ENCODE results near the gene VGLL4. TPM values are rescaled to one million over a fixed set of nuclear protein-coding genes. Genes with fewer than 3 reads are reported as not detected.

VGLL4 gene
- total RNA-seq, 1 experiment from 2014 or later: 31.7 TPM

- intact Hi-C loops (cut with micrococcal nuclease): no loop called here
These were observed 84.5 kb downstream of the VGLL4 start for GRCh38 chr3:11558918-11559815.

DNA sequence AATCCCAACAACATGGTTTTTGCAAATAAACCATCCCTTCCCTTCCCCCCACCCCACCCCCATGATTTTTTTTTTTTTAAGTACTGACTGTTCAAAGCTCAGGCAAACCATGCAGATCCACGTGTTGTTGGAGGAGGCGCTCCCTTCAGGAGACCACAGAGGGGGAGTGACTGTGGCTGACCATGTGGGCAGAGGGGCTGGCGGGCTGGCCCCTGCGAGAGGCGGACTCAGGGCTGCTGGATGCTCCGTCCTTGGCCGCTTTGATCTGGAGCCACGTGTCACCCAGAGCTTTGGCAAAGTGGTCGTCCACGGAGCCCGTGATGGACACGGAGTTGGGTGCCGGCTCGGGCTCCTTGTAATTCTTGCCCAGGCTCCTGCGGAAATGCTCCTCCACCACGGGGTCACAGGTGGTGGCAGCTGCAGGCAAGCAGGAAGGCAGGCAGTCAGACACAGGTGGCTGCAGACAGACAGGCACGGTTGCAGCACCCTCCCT, 85.3 kb downstream of the VGLL4 start:
- no peak for DNase-seq (ENCODE audit: unreplicated experiment)
- POLR2A ChIA-PET: interaction anchor here (0.7 kb wide), 1 partner anchor 14 kb away, joined by 3 read pairs; no protein-coding TSS in a partner anchor
- H3K27me3 Mint-ChIP-seq (ENCODE audit: insufficient read depth, unreplicated experiment): no peaks in the 10 kb centered on the region
- intact Hi-C loops (cut with micrococcal nuclease): no loop called here
- TF ChIP-seq, protein P1, sequence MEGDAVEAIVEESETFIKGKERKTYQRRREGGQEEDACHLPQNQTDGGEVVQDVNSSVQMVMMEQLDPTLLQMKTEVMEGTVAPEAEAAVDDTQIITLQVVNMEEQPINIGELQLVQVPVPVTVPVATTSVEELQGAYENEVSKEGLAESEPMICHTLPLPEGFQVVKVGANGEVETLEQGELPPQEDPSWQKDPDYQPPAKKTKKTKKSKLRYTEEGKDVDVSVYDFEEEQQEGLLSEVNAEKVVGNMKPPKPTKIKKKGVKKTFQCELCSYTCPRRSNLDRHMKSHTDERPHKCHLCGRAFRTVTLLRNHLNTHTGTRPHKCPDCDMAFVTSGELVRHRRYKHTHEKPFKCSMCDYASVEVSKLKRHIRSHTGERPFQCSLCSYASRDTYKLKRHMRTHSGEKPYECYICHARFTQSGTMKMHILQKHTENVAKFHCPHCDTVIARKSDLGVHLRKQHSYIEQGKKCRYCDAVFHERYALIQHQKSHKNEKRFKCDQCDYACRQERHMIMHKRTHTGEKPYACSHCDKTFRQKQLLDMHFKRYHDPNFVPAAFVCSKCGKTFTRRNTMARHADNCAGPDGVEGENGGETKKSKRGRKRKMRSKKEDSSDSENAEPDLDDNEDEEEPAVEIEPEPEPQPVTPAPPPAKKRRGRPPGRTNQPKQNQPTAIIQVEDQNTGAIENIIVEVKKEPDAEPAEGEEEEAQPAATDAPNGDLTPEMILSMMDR (IDR thresholded peaks at IDR 0.05; ENCODE audit: unreplicated experiment): no peak
- BruUV-seq (replicated peaks): no TSS peak
- no peak overlapping the region for H3K4me3 Mint-ChIP-seq (ENCODE audit: unreplicated experiment)
- no peaks in the 10 kb centered on the region for H3K9me3 Mint-ChIP-seq (ENCODE audit: unreplicated experiment)
- peaks cover 10% of the 10 kb centered on the region for H3K4me1 Mint-ChIP-seq (ENCODE audit: insufficient read depth, unreplicated experiment)
- no peak overlapping the region for H3K27ac Mint-ChIP-seq (ENCODE audit: low read depth, unreplicated experiment)
- CTCF ChIA-PET: interaction anchor here (0.6 to 0.8 kb wide), 2 partner anchors 93 to 495 kb away, joined by 3 to 5 read pairs; no protein-coding TSS in a partner anchor
- peaks cover 81% of the 10 kb centered on the region for H3K36me3 Mint-ChIP-seq (ENCODE audit: insufficient read depth, unreplicated experiment)

More at GRCh38 chr3:11558918-11559815, 84.5 kb downstream of the VGLL4 start:
- TF ChIP-seq, protein P1 (IDR thresholded peaks at IDR 0.05; ENCODE audit: unreplicated experiment): no peak
- Mint-ChIP-seq H3K9me3 (ENCODE audit: unreplicated experiment) (no peaks in the 10 kb centered on the region), H3K4me3 (ENCODE audit: unreplicated experiment) (no peak overlapping the region), H3K27ac (ENCODE audit: low read depth, unreplicated experiment) (no peak overlapping the region), H3K4me1 (ENCODE audit: insufficient read depth, unreplicated experiment) (peaks cover 6% of the 10 kb centered on the region), H3K36me3 (ENCODE audit: insufficient read depth, unreplicated experiment) (peaks cover 74% of the 10 kb centered on the region), H3K27me3 (ENCODE audit: insufficient read depth, unreplicated experiment) (no peaks in the 10 kb centered on the region)
- BruUV-seq (replicated peaks): no TSS peak
- no peak for DNase-seq (ENCODE audit: unreplicated experiment)
- ChIA-PET CTCF (interaction anchor here (0.6 to 1.4 kb wide), 3 partner anchors 92 to 494 kb away, joined by 3 to 7 read pairs (median 5); no protein-coding TSS in a partner anchor), POLR2A (interaction anchor here (0.5 kb wide), 1 partner anchor 120 kb away, joined by 3 read pairs; no protein-coding TSS in a partner anchor)

GRCh38 chr3:11558002-11558401, 85.7 kb downstream of the VGLL4 start:
- CTCF ChIA-PET: interaction anchor here (0.8 to 1.2 kb wide), 2 partner anchors 93 to 178 kb away, joined by 3 to 5 read pairs; no protein-coding TSS in a partner anchor
- TSS peak; percentile 35 for BruUV-seq (replicated peaks)
- no peaks in the 10 kb centered on the region for H3K9me3 Mint-ChIP-seq (ENCODE audit: unreplicated experiment)
- H3K36me3 Mint-ChIP-seq (ENCODE audit: insufficient read depth, unreplicated experiment): peaks cover 84% of the 10 kb centered on the region
- intact Hi-C loops (cut with micrococcal nuclease): no loop called here
- TF ChIP-seq, protein P1 (IDR thresholded peaks at IDR 0.05; ENCODE audit: unreplicated experiment): no peak
- no peak overlapping the region for H3K27ac Mint-ChIP-seq (ENCODE audit: low read depth, unreplicated experiment)
- no peaks in the 10 kb centered on the region for H3K27me3 Mint-ChIP-seq (ENCODE audit: insufficient read depth, unreplicated experiment)
- peak; percentile 35 for DNase-seq (ENCODE audit: unreplicated experiment)
- POLR2A ChIA-PET: interaction anchor here (0.7 to 1.0 kb wide), 2 partner anchors 11 to 14 kb away, joined by 3 read pairs; no protein-coding TSS in a partner anchor
- H3K4me1 Mint-ChIP-seq (ENCODE audit: insufficient read depth, unreplicated experiment): peaks cover 10% of the 10 kb centered on the region
- H3K4me3 Mint-ChIP-seq (ENCODE audit: unreplicated experiment): no peak overlapping the region
